Activated CD4-positive, alpha-beta T cell treated with anti-CD3 and anti-CD28 coated beads, Interleukin-2, amount 50 U/mL, for 4 hours (primary cell): ENCODE data around the gene PHF21B.
"Not testable (repeated sequence)": the region's sequence is repeated elsewhere in the genome, so short reads cannot be mapped to it uniquely, and the experiment has no call there.

Source experiments
- DNase-seq, 2 experiments: peaks; one replicate each; pipeline ENCODE4 v3.0.0-alpha.2; 2020

PHF21B gene

GRCh38 chr22:45009606-45010531 lies at the start of gene PHF21B:
Gene PHF21B (minus strand): TSS chr22:45010005. CDS start chr22:45009549, 456 bp downstream.
- DNase-seq = no peak

DNA sequence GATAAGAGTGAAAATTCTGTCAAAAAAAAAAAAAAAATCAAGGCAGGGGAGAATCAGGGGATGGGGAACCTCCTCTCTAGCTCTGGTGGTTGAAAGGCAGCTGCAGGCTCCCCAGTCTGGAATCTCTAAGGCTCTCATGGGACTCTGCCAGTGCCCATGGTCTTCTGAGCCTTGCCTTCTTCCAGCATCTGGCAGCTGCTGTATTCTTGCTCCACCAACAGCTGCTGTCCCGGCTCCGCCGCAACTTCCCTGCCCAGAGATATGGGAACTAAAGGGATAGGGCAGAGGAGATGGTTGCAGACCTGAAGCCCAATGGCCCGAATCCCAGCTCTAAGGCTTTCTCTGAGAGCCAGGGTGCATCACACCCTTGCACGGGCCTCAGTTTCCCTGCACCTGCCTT lies 49.5 kb upstream of the PHF21B start:
- DNase-seq = no peak

DNA sequence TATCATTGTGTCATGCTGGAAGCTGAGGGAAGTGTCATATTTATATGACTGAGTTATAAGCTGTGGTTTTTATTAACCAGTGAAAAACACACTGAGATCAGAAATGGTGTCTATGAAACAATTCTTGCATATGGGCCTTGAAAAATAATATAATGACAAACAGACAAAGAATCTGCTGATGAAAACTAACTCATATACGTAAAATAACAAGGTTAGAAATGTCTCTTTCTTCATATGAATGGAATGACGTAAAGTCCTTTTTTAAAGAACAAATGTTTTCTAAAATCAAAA lies 48.8 kb upstream of the PHF21B start:
- no peak for DNase-seq

DNA sequence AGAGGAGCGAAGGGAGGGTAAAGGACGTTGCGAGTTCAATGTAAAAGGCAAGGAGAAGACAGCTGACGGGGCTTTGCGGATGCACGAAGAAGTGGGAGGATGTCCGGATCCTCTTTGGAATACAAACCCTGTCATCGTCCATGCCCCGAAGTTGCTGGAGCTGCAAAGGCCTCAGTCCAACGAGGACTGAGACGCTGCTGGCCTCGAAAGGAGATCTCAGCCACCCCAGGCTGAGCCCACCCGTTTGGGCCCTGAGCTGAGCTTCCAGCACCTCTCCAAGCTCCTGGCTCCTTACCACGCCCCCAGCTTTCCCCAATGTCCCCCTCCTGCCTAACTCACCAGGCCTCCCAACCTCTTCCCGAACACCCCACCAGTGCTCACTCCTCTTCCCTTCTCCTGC lies 46.1 kb upstream of the PHF21B start:
- no peak for DNase-seq

DNA sequence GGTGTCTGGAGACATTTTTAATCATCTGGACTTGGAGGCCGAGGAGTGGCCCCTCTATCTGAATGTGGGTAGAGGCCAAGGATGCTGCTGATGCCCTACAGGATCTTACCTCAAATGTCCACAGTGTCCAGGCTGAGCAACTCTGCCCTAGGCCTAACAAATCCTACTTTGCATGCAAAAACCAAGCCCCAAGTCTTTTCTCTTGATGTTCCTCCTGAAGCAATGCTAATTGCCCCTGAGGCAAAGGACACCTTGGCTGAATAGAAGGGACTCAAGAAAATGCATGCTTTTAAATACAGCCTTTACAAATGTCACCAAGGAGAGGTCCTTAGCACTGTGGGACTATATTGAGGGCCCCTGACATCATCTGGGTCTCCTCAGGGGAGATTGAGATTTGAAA lies 43.8 kb upstream of the PHF21B start:
- DNase-seq = no peak

DNA sequence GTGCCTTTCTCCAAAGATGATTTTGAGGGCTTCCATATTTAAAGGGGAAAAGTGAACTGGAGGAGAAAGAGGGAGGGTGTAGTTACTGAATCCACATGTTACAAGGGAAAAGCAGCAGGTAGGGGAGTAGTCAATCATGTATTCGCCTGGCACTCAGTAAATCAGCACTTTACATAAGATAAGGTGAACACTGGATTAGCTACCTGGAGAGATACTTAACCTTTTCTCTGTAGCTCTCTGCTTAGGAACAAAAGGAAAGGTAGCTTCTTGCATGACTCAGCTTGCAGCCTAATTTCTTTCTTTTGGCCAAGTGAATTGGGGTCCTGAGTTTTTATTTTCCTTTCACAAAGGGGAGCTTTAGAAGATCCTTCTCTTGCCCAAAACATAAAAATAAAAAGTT lies 43.3 kb upstream of the PHF21B start:
- DNase-seq = no peak

DNA sequence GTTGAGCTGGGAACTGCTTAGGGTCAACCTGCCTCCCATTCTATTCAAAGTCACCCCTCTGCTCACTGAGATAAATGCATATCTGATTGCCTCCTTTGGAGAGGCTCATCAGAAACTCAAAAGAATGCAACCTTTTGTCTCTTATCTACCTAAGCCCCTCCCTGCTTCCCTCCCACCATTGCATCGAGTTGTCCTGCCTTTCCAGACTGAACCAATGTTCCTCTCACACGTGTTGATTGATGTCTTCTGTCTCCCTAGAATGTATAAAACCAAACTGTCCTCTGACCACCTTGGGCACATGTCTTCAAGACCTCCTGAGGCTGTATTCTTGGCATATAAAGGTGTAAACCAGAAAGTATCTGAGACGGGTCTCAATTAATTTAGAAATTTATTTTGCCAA lies 42.9 kb upstream of the PHF21B start:
- DNase-seq = not testable (repeated sequence)

DNA sequence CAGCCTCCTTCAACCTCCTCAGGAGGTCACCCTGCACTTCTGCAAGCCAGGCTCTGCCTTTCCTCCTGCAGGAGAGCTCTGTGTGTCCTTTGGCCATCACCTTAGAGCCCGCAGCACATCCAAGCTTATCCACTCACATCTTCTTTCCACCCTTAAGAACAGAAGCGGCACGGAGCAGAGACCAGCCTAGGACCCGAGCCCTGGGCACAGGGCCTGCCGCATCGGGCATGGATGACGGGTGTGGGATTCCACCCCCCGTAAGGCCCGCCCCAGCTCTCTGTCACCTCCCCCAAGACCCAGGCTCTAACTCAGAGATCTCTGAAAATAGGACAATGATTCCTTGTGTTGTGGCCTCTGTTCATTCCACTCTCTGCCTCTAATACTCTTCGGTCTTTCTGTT lies 42.1 kb upstream of the PHF21B start:
- DNase-seq = no peak

DNA sequence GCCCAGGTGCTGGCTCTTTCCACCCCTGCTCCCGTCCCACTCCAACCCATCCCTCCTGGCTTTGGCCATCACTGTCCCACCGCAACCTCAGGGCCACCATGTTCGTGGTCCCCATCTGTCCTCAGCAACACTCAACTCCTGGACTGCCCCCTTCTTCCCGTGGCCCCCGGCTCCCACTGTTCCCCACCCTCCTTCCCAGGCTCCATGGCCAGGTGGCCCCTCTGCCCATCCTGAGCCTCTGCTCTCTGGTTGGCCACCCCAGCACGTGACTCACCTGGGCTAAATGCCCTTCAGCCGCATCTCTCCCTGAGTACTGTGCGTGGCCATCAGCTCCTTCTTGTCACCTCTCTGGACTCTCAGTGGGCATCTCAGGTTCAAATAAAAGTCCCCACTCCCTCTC lies 41.6 kb upstream of the PHF21B start:
- DNase-seq = no peak

DNA sequence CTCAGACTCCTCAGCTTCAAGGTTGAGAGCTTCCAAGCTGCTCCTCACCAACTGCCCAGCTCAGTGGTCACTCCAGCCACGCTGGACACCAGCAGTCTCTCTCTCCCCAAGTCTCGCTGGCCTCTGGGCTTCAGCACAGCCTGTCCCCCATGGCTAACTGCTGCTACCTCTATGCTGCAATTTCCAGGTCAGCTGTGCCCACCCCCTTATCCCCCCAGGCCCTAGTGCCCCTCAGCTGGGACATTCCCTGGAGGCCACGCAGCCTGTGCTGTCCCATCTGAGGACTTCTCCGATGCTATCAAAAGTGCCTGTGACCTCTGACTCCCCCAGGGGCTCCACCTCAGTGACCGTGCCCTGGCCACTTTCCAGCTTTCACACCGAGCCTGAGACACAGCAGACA lies 37.5 kb upstream of the PHF21B start:
- no peak for DNase-seq

- DNase-seq = no peak
These were observed 35.4 kb upstream of the PHF21B start for GRCh38 chr22:45045208-45045607.

DNA sequence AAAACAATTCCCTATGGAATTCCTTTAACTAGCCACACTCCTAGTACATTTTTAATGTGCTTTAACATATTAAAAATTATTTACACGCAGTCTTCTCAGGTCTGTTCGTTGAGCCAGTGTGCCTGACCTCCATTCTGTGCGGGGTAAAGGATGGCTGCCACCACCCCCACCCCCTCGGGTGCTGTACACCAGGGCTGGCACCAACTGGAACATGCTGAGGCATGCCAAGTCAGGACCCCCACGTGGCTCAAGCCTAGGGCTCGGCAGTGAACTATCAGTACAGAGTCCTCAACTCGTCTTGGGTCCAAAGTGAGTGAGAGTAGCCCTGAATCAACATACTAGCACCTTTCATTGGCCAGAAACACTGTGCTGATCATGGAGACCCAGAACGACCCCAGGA lies 32.5 kb upstream of the PHF21B start:
- no peak for DNase-seq

DNA sequence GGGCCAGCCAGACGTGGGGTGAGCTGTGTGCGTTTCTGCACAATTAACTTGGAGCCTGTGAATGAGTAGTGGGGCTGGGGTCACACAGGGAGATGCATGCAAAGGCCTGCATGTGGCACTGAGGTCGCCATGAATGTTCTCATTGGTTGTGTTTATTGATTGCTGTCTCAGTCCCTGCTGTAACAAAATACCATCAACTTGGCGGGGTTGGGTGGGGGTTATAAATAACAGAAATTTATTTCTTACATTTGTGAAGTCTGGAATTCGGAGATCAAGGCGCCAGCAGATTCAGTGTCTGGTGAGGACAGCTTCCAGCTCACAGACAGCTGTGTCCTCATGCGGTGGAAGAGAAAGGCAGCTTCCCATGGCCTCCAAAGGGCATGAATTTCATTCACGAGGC lies 29.3 kb upstream of the PHF21B start:
- no peak for DNase-seq

DNA sequence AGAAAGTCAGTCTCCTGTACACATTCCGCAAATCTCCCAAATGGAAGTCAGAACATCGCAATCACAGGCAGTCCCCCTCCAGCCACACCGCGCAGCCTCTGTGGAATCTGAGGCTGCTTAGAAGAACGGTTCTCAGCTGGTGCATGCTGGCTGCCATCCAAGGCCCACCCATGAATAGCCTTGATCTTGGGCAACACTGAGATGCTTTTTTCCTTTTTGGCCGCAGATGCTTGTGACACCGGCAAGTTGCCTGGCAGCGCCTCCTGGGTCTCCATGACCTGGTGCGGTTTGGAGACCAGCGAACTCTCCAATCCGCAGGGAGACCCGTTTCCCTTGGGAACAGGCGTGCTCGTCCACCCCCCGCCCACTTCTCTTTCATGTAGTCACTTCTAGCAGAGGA lies 26.3 kb upstream of the PHF21B start:
- DNase-seq = no peak

- DNase-seq = no peak
These were observed 25.0 kb upstream of the PHF21B start for GRCh38 chr22:45034821-45035220.

- DNase-seq = no peak
These were observed 24.4 kb upstream of the PHF21B start for GRCh38 chr22:45034156-45034555.

GRCh38 chr22:45033136-45033535 lies 23.3 kb upstream of the PHF21B start:
- no peak for DNase-seq

DNA sequence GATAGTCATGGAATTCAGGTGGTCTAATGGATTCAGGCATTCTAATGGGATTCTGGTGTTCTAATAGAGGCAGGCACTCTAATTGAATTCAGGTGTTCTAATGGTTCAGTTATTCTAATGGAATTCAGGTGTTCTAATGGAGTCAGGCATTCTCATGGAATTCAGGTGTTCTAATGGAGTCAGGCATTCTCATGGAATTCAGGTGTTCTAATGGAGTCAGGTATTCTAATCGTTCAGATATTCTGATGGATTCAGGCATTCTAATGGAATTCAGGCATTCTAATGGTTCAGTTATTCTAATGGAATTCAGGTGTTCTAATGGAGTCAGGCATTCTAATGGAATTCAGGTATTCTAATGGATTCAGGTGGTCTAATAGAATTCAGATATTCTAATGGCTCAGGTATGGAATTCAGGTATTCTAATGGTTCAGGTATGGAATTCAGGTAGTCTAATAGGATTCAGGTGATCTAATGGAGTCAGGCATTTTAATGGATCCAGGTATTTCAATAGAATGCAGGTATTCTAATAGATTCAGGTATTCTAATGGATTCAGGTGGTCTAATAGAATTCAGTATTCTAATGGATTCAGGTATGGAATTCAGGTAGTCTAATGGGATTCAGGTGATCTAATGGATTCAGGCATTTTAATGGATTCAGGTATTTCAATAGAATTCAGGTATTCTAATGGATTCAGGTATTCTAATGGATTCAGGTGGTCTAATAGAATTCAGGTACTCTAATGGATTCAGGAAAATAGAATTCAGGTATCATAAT lies 22.0 kb upstream of the PHF21B start:
- no peak for DNase-seq

GRCh38 chr22:45029501-45029900 lies 19.7 kb upstream of the PHF21B start:
- DNase-seq = no peak

DNA sequence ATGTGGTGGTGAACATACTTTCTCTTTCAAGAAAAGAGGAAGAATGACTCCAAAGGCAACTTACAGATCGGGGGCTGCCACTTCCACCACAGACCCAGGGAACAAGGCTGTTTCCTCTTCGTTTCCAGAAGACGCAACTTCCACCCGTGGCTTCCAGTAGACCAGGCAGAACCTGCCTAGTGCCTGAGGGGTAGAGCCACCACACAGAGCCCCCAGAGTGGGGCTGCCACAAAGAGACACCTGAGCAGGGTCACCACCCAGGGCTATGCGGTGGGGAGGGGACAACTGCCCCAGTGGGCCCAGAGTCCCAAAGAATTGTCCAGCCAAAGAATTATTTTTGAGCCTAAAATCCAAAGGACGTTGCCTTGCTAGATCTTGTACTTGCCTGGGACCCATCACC lies 16.7 kb upstream of the PHF21B start:
- no peak for DNase-seq

GRCh38 chr22:45023431-45023830 lies 13.6 kb upstream of the PHF21B start:
- no peak for DNase-seq

DNA sequence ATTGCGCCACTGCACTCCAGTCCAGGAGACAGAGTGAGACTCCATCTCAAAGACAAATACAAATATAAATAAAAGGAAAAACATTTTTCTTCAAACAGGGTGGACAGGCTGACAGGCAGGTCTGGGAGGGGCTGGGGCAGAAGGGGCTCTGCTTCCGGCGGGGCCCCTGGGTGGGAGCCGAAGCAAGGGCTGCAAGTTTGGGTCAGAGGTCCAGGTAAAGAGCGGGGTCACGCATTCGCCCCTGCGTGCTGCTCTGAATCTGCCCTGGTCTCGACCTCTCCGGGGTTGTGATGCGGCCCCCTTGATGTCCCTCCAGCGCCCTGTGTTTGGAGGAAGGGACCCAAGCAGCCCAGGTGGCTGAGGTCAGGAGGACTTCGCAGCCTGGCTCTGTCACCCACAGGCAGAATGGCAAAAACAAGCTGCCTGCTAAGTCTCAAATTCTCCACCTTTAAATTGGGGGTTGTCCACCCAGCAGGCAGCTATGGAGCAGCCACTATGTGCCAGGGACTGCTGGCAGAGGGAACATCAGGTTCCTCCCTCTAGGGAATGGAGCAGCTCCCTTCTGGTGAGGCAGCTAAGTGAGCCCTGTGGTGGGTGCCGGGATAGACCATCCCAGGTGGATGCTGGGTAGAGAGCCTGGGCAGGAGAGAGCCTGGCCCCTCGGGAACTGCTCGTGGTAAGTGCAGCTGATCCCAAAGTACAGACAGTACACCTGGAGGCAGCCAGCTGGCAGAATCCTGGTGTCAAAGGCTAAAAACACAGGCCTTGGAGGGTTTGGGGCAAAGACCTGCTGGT lies 10.3 kb upstream of the PHF21B start:
- no peak for DNase-seq

DNA sequence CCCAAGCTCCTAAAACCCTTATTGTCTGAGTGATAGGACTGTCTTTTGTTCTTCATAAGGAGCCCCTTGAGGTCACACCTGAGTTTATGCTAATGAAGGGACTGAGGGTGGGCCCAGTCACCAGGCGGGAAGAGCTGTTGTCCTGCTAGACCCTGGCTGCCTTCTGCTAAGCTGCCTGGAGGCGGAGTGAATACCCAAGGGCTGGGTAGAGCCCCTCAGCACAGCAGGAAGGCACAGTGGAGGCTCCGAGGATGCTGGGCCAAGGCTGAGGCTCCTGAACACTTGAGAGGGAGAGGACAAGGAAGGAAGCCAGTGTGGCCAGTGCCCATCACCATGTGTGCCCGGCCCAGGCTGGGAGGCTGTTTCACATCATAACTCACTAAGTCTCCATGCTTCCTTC lies 4.8 kb upstream of the PHF21B start:
- DNase-seq = no peak

GRCh38 chr22:45013138-45013537 lies 3.3 kb upstream of the PHF21B start:
- no peak for DNase-seq
